HCT116 (cell line): ENCODE measurements around the gene SLC15A3. TPM values are rescaled to one million over a fixed set of nuclear protein-coding genes. Genes with fewer than 3 reads are reported as not detected.

ENCODE experiments used
- ATAC-seq: fragments of 200-7000 bp; cut with Tn5 transposase; 2 replicates; pipeline ENCODE4 v1.9.1; 2020; ENCODE audit warnings: mild to moderate bottlenecking, moderate library complexity
- BruUV-seq: library from RNA; stranded (reverse); fragments of 400-500 nt; replicated peaks from 2 replicates; lab custom pipeline; 2021; lab: Mats Ljungman, UMichigan
- CTCF ChIA-PET: fragments of 300-600 bp; sonication (Branson Sonifier 250); formaldehyde crosslinking; loops from one replicate; lab custom pipeline; 2021; ENCODE audit warnings: antibody characterized with exemption; lab: Charles Lee
- POLR2A ChIA-PET: fragments of 300-600, 350-600 bp; sonication (Branson Sonifier 250); formaldehyde crosslinking; loops from one replicate; lab custom pipeline; 2021; ENCODE audit warnings: antibody characterized with exemption; lab: Charles Lee
- RAD21 ChIA-PET, 2 experiments: fragments of 300-600 bp; sonication (Branson Sonifier 250); formaldehyde crosslinking; loops; one replicate each; lab custom pipeline; 2023; ENCODE audit warnings: low total read pairs in 2 of 2; ENCODE audit not compliant: uncharacterized antibody in 2 of 2, unreplicated experiment in 2 of 2, low non-redundant PET in 1 of 2; lab: Charles Lee
- DNase-seq: peaks from one replicate; pipeline ENCODE4 v3.0.0-alpha.2; 2010; ENCODE audit warnings: low read depth, low spot score
- H2AFZ ChIP-seq: fragments of 200-600 bp; shearing (Covaris generic), sonication (generic); 2 replicates; pipeline ENCODE4 v1.6.1; 2017; ENCODE audit warnings: low read depth, mixed run types, mixed read lengths, antibody characterized with exemption, low read length; ENCODE audit not compliant: poor library complexity, severe bottlenecking
- H3K27ac ChIP-seq: 2 replicates; pipeline ENCODE4 v1.5.1; 2012; ENCODE audit warnings: low read depth, low read length
- H3K27me3 ChIP-seq: fragments of 200-600 bp; sonication (generic); 2 replicates; pipeline ENCODE4 v1.6.1; 2016; ENCODE audit warnings: mixed run types, low read length, mixed read lengths; ENCODE audit not compliant: insufficient read depth
- H3K36me3 ChIP-seq, 2 experiments: fragments of 200-500 bp in 1 of 2; fragments of 200-600 bp in 1 of 2; sonication (Bioruptor generic) in 1 of 2; sonication (generic) in 1 of 2; 2 replicates each; pipeline versions ENCODE4 v1.5.1 to v1.6.1; 2014 to 2016; ENCODE audit warnings: low read length in 2 of 2, inconsistent platforms in 1 of 2, mixed read lengths in 1 of 2, mixed run types in 1 of 2; ENCODE audit not compliant: insufficient read depth in 2 of 2, control insufficient read depth in 1 of 2
- H3K4me1 ChIP-seq, 2 experiments: fragments of 200-600 bp in 1 of 2; sonication (generic) in 1 of 2; 2 replicates each; pipeline versions ENCODE4 v1.5.1 to v1.6.1; 2012 to 2017; ENCODE audit warnings: low read length in 2 of 2, inconsistent platforms in 1 of 2, mild to moderate bottlenecking in 1 of 2, mixed read lengths in 1 of 2, mixed run types in 1 of 2, moderate library complexity in 1 of 2; ENCODE audit not compliant: insufficient read depth in 2 of 2, control insufficient read depth in 1 of 2
- H3K4me2 ChIP-seq: fragments of 200-600 bp; sonication (generic); 2 replicates; pipeline ENCODE4 v1.6.1; 2017; ENCODE audit warnings: mixed run types, low read length, mixed read lengths
- H3K4me3 ChIP-seq, 2 experiments: fragments of 200-600 bp in 1 of 2; sonication (generic) in 1 of 2; replicated peaks in 1 of 2; 2 replicates each; pipeline ENCODE4 v1.5.1; 2011 to 2016; ENCODE audit warnings: low read length in 2 of 2, control low read depth in 1 of 2, low read depth in 1 of 2, mild to moderate bottlenecking in 1 of 2, mixed read lengths in 1 of 2, mixed run types in 1 of 2
- H3K79me2 ChIP-seq: fragments of 200-600 bp; sonication (generic); 2 replicates; pipeline ENCODE4 v1.6.1; 2017; ENCODE audit warnings: mild to moderate bottlenecking, mixed run types, low read length, moderate library complexity, mixed read lengths; ENCODE audit not compliant: insufficient read depth
- H3K9ac ChIP-seq: fragments of 200-600 bp; sonication (generic); 2 replicates; pipeline ENCODE4 v1.6.1; 2016; ENCODE audit warnings: low read length, mixed read lengths
- H3K9me2 ChIP-seq: fragments of 200-600 bp; sonication (generic), shearing (Covaris generic); 2 replicates; pipeline ENCODE4 v1.6.1; 2017; ENCODE audit warnings: mixed run types, mild to moderate bottlenecking, moderate library complexity; ENCODE audit not compliant: insufficient read depth
- H3K9me3 ChIP-seq, 2 experiments: fragments of 200-500 bp in 1 of 2; fragments of 200-600 bp in 1 of 2; sonication (Bioruptor generic) in 1 of 2; sonication (generic) in 1 of 2; 2 replicates each; pipeline ENCODE4 v1.6.1; 2014 to 2017; ENCODE audit warnings: low read length in 2 of 2, mixed read lengths in 2 of 2, inconsistent platforms in 1 of 2, low read depth in 1 of 2, mild to moderate bottlenecking in 1 of 2, mixed run types in 1 of 2, moderate library complexity in 1 of 2; ENCODE audit not compliant: control insufficient read depth in 1 of 2, insufficient read depth in 1 of 2
- H4K20me1 ChIP-seq: fragments of 200-600 bp; sonication (generic), shearing (Covaris generic); 2 replicates; pipeline ENCODE4 v1.6.1; 2017; ENCODE audit warnings: mixed run types, mild to moderate bottlenecking, moderate library complexity; ENCODE audit not compliant: insufficient read depth
- CBX3 ChIP-seq: IDR thresholded peaks from 2 replicates; pipeline ENCODE4 v1.6.1; 2012; ENCODE audit warnings: low read depth
- EZH2 ChIP-seq: fragments of 200-600 bp; sonication (generic); IDR thresholded peaks from 2 replicates; pipeline ENCODE4 v1.6.1; 2017; ENCODE audit warnings: antibody characterized with exemption, mixed run types
- POLR2AphosphoS5 ChIP-seq: IDR thresholded peaks from 2 replicates; pipeline ENCODE4 v1.6.1; 2011; ENCODE audit warnings: mild to moderate bottlenecking, low read depth, low read length, moderate library complexity
- SRF ChIP-seq: IDR thresholded peaks from 2 replicates; pipeline ENCODE4 v1.6.1; 2012; ENCODE audit warnings: low read depth
- TCF7L2 ChIP-seq: IDR thresholded peaks from 2 replicates; pipeline ENCODE4 v1.7.0; 2011; ENCODE audit warnings: borderline replicate concordance, inconsistent platforms; ENCODE audit not compliant: insufficient read depth, insufficient read length; ENCODE audit errors: extremely low read depth
- YY1 ChIP-seq: IDR thresholded peaks from 2 replicates; pipeline ENCODE4 v1.6.1; 2011; ENCODE audit warnings: low read length, low read depth, moderate library complexity, mild to moderate bottlenecking; ENCODE audit not compliant: insufficient replicate concordance; ENCODE audit errors: extremely low read depth
- intact Hi-C: fragments of 100-400 bp; cut with micrococcal nuclease; formaldehyde crosslinking; loops from 2 replicates; pipeline ENCODE4 v1.10.0; 2022
- total RNA-seq: library from RNA; stranded (reverse); gene quantifications from one replicate; pipeline ENCODE4 v1.2.1, GENCODE V29; 2021; ENCODE audit not compliant: unreplicated experiment
- TF ChIP-seq, protein P1 (sequence below): IDR thresholded peaks from 2 replicates; pipeline ENCODE4 v1.6.1; 2012
- TF ChIP-seq, protein P2 (sequence below): IDR thresholded peaks from 2 replicates; pipeline ENCODE4 v1.6.1; 2011; ENCODE audit warnings: mild to moderate bottlenecking, low read length, moderate library complexity; ENCODE audit not compliant: insufficient replicate concordance; ENCODE audit errors: extremely low read depth
- TF ChIP-seq, protein P3 (sequence below), 3 experiments: fragments of 200-600 bp in 1 of 3; sonication (generic) in 1 of 3; IDR thresholded peaks in 2 of 3; conservative IDR thresholded peaks in 1 of 3; 2 replicates each; pipeline ENCODE4 v1.5.1; 2012 to 2017; ENCODE audit warnings: low read depth in 2 of 3, low read length in 2 of 3, antibody characterized with exemption in 1 of 3, borderline replicate concordance in 1 of 3, control low read depth in 1 of 3, mild to moderate bottlenecking in 1 of 3, mixed read lengths in 1 of 3, mixed run types in 1 of 3, moderate library complexity in 1 of 3; ENCODE audit not compliant: insufficient read depth in 1 of 3

SLC15A3 gene
- total RNA-seq, 1 experiment from 2014 or later = not detected

DNA sequence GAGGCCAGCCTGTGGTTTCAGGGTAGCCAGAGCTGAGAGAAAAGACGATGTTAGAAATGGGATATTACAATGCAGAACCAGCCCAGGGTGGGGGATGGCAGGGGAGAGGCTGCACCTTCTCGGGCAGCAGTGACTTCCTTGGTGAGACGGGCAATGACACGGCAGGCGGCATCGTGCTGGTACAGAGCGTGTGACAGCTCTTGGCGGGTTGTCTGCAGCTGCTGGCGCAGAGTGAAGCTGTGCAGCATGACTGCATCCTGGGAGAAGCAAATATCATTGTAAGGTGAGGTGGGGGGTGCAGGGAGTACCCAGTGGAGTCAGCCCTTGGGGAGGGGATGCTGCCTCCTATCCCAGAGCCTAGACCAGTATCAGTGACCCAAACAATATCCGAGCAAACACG, 49.4 kb downstream of the SLC15A3 start:
- CTCF ChIA-PET = interaction anchor here (1.3 to 2.0 kb wide), 2 partner anchors 11 to 72 kb away, joined by 4 to 5 read pairs; partner anchors contain the start of gene TMEM109
- no TSS peak for BruUV-seq
- Histone ChIP-seq H3K9ac (no peak overlapping the region), H3K27ac (no peak overlapping the region), H2AFZ (no peak overlapping the region), H3K9me2 (no peaks in the 10 kb centered on the region), H3K27me3 (no peaks in the 10 kb centered on the region), H3K4me3 (no peak overlapping the region), H3K4me1 (peaks cover 10 to 22% of the 10 kb centered on the region in 2 experiments), H3K4me2 (no peak overlapping the region), H3K9me3 (no peaks in the 10 kb centered on the region), H3K36me3 (peaks cover 32 to 52% of the 10 kb centered on the region in 2 experiments), H4K20me1 (peaks cover 7% of the 10 kb centered on the region), H3K79me2 (peaks cover 57% of the 10 kb centered on the region)
- ATAC-seq = no peak
- RAD21 ChIA-PET = no interaction called here
- intact Hi-C loops = no loop called here
- TF ChIP-seq TCF7L2 = no peak
- TF ChIP-seq, protein P1, sequence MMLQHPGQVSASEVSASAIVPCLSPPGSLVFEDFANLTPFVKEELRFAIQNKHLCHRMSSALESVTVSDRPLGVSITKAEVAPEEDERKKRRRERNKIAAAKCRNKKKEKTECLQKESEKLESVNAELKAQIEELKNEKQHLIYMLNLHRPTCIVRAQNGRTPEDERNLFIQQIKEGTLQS = no peak
- TF ChIP-seq, protein P2, sequence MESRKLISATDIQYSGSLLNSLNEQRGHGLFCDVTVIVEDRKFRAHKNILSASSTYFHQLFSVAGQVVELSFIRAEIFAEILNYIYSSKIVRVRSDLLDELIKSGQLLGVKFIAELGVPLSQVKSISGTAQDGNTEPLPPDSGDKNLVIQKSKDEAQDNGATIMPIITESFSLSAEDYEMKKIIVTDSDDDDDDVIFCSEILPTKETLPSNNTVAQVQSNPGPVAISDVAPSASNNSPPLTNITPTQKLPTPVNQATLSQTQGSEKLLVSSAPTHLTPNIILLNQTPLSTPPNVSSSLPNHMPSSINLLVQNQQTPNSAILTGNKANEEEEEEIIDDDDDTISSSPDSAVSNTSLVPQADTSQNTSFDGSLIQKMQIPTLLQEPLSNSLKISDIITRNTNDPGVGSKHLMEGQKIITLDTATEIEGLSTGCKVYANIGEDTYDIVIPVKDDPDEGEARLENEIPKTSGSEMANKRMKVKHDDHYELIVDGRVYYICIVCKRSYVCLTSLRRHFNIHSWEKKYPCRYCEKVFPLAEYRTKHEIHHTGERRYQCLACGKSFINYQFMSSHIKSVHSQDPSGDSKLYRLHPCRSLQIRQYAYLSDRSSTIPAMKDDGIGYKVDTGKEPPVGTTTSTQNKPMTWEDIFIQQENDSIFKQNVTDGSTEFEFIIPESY = no peak
- no peak for TF ChIP-seq YY1
- TF ChIP-seq EZH2 = no peak
- TF ChIP-seq POLR2AphosphoS5 = no peak
- TF ChIP-seq, protein P3, sequence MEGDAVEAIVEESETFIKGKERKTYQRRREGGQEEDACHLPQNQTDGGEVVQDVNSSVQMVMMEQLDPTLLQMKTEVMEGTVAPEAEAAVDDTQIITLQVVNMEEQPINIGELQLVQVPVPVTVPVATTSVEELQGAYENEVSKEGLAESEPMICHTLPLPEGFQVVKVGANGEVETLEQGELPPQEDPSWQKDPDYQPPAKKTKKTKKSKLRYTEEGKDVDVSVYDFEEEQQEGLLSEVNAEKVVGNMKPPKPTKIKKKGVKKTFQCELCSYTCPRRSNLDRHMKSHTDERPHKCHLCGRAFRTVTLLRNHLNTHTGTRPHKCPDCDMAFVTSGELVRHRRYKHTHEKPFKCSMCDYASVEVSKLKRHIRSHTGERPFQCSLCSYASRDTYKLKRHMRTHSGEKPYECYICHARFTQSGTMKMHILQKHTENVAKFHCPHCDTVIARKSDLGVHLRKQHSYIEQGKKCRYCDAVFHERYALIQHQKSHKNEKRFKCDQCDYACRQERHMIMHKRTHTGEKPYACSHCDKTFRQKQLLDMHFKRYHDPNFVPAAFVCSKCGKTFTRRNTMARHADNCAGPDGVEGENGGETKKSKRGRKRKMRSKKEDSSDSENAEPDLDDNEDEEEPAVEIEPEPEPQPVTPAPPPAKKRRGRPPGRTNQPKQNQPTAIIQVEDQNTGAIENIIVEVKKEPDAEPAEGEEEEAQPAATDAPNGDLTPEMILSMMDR (IDR thresholded peaks at IDR 0.05 in 2 of 3, conservative IDR thresholded peaks at IDR 0.05 in 1 of 3; ENCODE audit: borderline replicate concordance in 1 of 3, insufficient read depth in 1 of 3, low read depth in 2 of 3, low read length in 2 of 3) = no peak
- no peak for TF ChIP-seq SRF
- no peak for TF ChIP-seq CBX3
- DNase-seq = no peak
- POLR2A ChIA-PET = no interaction called here
